ENCODE results near the gene RRP1B.

DNA sequence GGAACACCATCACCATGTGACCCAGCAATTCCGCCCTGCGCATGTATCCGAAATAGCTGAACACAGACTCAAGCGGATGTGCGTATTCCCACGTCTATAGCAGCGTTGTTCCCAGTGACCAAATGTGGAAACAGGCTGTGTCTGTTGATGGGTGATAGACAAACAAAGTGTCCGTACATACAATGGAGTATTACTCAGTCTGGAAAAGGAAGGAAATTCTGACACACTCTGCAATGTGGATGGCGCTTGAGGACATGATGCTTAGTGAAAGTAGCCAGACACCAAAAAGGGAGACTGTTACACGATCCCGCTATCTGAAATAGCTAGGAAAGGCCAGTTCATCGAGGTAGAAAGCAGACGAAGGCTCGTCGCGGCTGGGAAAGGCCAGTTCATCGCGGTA, 85.4 kb downstream of the RRP1B start:
- TF ChIP-seq, protein P1, sequence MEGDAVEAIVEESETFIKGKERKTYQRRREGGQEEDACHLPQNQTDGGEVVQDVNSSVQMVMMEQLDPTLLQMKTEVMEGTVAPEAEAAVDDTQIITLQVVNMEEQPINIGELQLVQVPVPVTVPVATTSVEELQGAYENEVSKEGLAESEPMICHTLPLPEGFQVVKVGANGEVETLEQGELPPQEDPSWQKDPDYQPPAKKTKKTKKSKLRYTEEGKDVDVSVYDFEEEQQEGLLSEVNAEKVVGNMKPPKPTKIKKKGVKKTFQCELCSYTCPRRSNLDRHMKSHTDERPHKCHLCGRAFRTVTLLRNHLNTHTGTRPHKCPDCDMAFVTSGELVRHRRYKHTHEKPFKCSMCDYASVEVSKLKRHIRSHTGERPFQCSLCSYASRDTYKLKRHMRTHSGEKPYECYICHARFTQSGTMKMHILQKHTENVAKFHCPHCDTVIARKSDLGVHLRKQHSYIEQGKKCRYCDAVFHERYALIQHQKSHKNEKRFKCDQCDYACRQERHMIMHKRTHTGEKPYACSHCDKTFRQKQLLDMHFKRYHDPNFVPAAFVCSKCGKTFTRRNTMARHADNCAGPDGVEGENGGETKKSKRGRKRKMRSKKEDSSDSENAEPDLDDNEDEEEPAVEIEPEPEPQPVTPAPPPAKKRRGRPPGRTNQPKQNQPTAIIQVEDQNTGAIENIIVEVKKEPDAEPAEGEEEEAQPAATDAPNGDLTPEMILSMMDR (IDR thresholded peaks at IDR 0.05 in 2 of 3, conservative IDR thresholded peaks at IDR 0.05 in 1 of 3; ENCODE audit: borderline replicate concordance in 1 of 3, insufficient read depth in 1 of 3, low read depth in 2 of 3, low read length in 2 of 3), result no peak
- TF ChIP-seq EZH2phosphoT487 (IDR thresholded peaks at IDR 0.05; ENCODE audit: borderline replicate concordance), result no peak
